ENCODE measurements around the gene PCP2. TPM values are rescaled to one million over a fixed set of nuclear protein-coding genes. Genes with fewer than 3 reads are reported as not detected.

PCP2 gene
- not detected in 2 replicates for total RNA-seq

DNA sequence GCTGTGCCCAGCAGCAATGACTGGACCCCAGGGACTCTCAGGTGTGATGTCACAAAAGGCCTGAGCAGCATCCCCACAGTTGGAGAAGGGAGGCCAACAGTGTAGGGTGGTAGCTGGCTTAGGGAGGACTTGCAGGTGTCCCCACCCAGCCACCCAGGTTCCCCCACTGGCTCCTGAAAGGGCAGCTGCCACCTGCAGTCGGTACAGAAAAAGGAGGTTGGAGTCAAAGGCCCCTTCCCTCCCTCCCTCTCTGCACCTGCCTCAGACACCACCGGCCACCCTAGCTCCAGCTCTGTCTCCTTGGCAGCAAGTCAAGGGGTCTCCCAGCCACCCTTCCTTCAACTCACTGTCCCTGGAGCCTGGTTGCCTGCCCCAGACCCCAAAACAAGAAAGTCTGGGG lies at the start of gene PCP2:
Gene PCP2 (minus strand): TSS at position 22 of the 400 bp plus-strand sequence. CDS start 262 bp downstream, outside the sequence.

DNA sequence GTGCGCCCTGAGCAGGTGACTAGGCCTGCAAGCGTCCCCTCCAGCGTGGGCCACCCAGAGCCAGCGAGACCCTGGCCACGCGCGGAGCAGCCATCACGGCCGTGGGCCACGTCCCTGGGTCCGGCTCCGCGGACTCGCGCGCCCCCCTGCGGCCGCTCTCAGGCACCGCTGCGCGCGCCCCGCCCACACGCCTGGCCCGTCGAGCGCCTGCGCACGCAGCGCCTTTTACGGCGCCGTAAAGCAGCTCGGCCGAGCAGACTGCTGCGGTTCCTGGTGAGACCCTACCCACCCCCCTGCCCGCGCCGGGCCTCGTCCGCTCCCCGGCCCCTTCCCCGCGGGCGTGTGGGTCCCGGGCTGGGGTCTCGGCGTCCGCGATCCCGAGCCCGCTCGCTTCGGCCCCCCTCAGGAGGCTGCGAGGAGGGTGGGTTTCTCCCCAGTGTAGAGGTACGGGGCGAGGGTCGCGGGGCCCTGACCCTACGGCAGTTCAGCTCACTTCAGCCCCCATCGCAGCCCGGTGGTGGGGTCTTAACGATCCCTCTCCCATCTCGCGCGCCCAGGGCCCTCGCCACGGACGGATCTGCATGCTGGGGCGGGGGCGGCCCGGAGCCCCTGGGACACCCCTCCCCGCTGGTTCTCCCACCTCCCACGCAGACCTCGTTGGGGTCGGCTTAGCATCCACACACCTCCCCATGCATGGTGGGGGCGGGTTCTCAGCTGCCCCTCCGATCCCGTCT lies 47.3 kb upstream of the PCP2 start, which contains the start of gene TRAPPC5:
Gene TRAPPC5 (plus strand): TSS at position 228 of the 734 bp plus-strand sequence. CDS start 1,421 bp downstream, outside the sequence.

DNA sequence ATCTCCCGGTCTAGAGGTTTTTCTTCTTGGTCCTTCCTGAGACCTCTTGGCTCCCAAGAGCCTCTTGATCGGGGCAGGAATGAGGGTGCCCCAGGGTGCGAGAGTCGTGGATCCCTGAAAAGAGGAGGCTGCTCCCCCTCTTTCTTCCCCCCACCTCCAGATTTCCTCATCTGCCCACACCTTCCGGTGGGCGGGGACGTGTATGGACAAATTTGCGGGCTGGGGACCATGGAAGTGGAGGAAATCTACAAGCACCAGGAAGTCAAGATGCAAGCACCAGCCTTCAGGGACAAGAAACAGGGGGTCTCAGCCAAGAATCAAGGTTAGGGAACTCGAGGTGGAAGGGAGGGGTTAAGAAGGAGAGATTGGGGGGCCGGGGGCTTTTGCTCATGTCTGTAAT lies 43.3 kb upstream of the PCP2 start, which contains the start of gene MCEMP1:
Gene MCEMP1 (plus strand): TSS at position 237 of the 400 bp plus-strand sequence. CDS start 31 bp downstream, at position 268.

DNA sequence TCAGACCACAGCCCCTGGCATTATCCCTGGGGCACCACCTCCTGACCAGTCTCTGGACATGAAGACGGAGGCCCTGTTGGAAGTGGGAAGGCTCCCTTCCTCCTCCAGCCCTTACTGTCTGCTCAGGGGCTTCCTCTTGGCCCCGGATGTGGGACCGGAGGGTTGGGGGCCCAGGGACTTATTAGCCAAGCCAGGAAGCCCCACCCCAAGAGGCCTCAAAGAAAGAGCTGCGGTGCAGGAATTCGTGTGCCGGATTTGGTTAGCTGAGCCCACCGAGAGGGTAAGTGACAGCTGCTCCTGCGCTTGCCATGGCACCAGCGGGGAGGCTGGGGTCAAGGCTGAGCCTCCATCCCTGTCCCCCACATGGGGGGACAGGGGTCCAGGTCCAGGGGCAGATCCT lies 35.3 kb upstream of the PCP2 start, which contains the start of gene RETN:
Gene RETN (plus strand): TSS at position 208 of the 400 bp plus-strand sequence. CDS start 278 bp downstream, outside the sequence.

DNA sequence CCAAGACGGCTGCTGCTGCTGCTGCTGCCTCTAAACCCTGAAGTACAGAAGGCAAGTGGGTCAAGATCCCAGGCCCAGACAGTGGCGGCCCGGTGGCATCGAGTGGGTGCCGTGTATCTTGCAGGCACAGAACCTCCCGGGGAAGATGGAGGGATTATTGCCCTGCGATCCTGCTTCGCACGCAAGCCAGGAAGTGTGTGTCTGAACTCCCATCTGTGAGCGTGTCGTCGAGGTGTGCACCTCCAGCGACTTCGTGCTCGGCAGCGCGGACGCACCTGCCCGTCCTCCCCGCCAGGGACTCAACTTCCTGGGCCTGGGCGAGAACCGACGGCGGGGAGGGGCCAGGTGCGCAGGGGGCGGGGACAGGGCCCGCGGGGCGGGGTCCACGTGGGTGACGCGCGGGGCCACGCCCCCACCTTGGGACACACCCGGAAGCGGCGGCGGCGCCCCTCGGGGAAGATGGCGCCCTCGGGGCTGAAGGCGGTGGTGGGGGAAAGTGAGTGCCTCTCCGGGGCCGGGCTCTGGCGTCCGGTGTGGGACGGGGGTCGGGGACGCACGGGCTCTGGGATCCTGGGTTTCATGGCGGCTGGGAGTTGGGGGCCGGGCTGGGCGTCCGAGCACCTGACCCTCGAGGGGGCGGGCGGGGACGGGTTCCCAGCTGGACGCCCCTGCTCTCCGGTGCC lies 3.3 kb upstream of the PCP2 start, which contains the start of gene STXBP2:
Gene STXBP2 (plus strand): TSS at position 420 of the 683 bp plus-strand sequence. CDS start 40 bp downstream, at position 460.

DNA sequence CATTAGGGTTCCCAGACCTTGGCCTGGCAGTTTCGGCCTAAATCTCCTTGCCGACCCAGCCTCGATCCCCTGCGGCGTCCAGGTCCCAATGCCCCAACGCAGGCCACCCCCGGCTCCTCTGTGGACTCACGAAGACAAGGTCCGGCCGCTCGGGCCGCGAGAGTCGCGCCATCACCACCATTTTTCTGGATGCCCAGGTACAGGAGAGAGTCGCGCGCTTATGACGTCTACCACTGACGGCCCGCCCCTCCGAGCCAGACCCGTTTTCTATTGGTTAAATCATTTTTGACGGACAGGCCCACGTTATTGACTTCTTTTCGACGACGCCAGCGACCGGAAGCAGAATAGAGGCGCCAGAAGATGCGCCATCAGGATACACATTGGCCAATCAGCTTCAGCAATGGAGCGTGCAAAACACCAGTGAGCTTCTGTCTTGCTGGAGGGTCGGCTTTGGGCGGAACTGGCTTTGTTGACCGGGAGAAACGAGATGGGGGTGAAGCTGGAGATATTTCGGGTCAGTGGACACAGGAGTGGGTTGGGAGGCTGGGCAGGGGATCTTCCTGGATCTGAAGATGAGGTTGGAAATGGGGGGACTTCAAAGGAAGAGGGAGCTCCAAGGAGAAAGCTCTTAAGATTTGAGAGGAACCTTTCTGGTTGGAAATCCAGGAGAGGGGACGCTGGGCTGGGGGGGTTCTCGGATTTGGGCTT lies 4.0 kb downstream of the PCP2 start, which contains the start of the genes PET100 and XAB2:
Gene PET100 (plus strand): TSS at position 447 of the 708 bp plus-strand sequence. CDS start 41 bp downstream, at position 488.
Gene XAB2 (minus strand): TSS at position 199 of the 708 bp plus-strand sequence. CDS start 18 bp downstream, at position 181.

DNA sequence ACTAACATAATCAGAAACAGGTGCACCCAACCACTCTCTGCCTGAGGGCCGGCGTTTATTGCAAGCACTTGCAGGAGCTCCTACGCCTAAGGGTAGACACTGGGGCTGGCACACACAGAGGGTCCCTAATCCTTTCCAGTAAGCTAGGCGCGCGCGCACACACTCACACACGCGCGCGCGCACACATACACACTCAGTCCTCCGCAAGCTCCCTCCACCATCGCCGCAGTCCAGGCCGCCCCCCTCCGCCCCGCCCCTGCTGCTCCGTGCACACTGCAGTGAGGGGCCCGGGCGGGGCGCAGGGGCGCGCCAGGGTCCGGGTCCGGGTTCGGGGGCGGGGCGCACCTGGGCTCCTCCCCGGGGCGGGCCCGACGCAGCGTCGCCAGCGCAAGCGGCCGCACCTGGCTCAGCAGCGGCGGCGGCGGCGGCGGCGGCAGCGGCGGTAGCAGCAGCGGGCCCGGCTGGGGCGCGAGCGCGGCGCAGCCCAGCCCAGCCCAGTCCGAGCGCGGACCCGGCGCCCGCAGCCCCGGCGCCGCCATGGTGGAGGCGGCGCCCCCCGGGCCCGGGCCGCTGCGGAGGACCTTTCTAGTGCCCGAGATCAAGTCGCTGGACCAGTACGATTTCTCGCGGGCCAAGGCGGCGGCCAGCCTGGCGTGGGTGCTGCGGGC lies 37.9 kb downstream of the PCP2 start, which contains the start of gene CAMSAP3:
Gene CAMSAP3 (plus strand): TSS at position 398 of the 668 bp plus-strand sequence. CDS start 140 bp downstream, at position 538.

Other genes with a start within 250 kb of the PCP2 start
- 4.2 and 5.2 TPM in 2 replicates for gene PEX11G, start 144.7 kb downstream of the PCP2 start, total RNA-seq
- 48.0 and 122 TPM in 2 replicates for gene ZNF358, start 117.6 kb downstream of the PCP2 start, total RNA-seq
- gene MCOLN1, start 111.1 kb downstream of the PCP2 start, total RNA-seq = 3.5 and 10.4 TPM in 2 replicates
- 114 and 136 TPM in 2 replicates for gene PNPLA6, start 98.0 kb downstream of the PCP2 start, total RNA-seq
- 0.65 TPM in 1 of 2 replicates, not detected in the other for gene CAMSAP3, start 37.9 kb downstream of the PCP2 start, total RNA-seq
- 42.0 and 69.7 TPM in 2 replicates for gene XAB2, start 4.2 kb downstream of the PCP2 start, total RNA-seq
- gene PET100, start 3.9 kb downstream of the PCP2 start, total RNA-seq = 17.3 and 18.4 TPM in 2 replicates
- gene STXBP2, start 3.4 kb upstream of the PCP2 start, total RNA-seq = 12.3 and 28.7 TPM in 2 replicates
- gene RETN, start 35.3 kb upstream of the PCP2 start, total RNA-seq = not detected in 2 replicates
- not detected in 2 replicates for gene MCEMP1, start 43.4 kb upstream of the PCP2 start, total RNA-seq
- gene TRAPPC5, start 47.1 kb upstream of the PCP2 start, total RNA-seq = 112 and 152 TPM in 2 replicates
- not detected in 2 replicates for gene FCER2, start 68.4 kb upstream of the PCP2 start, total RNA-seq
- gene CLEC4G, start 98.4 kb upstream of the PCP2 start, total RNA-seq = not detected in 2 replicates
- not detected in 2 replicates for gene CD209, start 113.8 kb upstream of the PCP2 start, total RNA-seq
- gene CLEC4M, start 129.5 kb upstream of the PCP2 start, total RNA-seq = not detected in 2 replicates
- gene EVI5L, start 196.5 kb upstream of the PCP2 start, total RNA-seq = 13.8 and 15.0 TPM in 2 replicates
- gene PRR36, start 240.7 kb upstream of the PCP2 start, total RNA-seq = not detected in 2 replicates